Dedifferentiated amniotic fluid mesenchymal stem cell (primary cell): Measurements from ENCODE around the gene KRTAP10-3.

ENCODE experiments used
- DNase-seq: peaks from one replicate; pipeline ENCODE4 v3.0.0-alpha.2; 2016; ENCODE audit errors: extremely low spot score

KRTAP10-3 gene

GRCh38 chr21:44530221-44530902 is 28.2 kb downstream of the KRTAP10-3 start:
- no peak for DNase-seq

GRCh38 chr21:44529503-44530125 is 29.0 kb downstream of the KRTAP10-3 start:
- no peak for DNase-seq

GRCh38 chr21:44529011-44529421 is 29.6 kb downstream of the KRTAP10-3 start:
- DNase-seq, result no peak

- no peak for DNase-seq
Observed at GRCh38 chr21:44528634-44528995, 30.0 kb downstream of the KRTAP10-3 start.

- DNase-seq, result no peak
Observed at GRCh38 chr21:44527983-44528633, 30.5 kb downstream of the KRTAP10-3 start.

- no peak for DNase-seq
Observed at GRCh38 chr21:44527156-44527982, 31.2 kb downstream of the KRTAP10-3 start.

GRCh38 chr21:44526096-44526997 is 32.2 kb downstream of the KRTAP10-3 start:
- no peak for DNase-seq

- DNase-seq, result no peak
Observed at GRCh38 chr21:44525391-44526095, 33.1 kb downstream of the KRTAP10-3 start.

GRCh38 chr21:44524414-44525371 is 33.9 kb downstream of the KRTAP10-3 start:
- DNase-seq, result no peak

GRCh38 chr21:44523567-44524413 is 34.8 kb downstream of the KRTAP10-3 start:
- no peak for DNase-seq

GRCh38 chr21:44522753-44523204 is 35.8 kb downstream of the KRTAP10-3 start:
- DNase-seq, result no peak

- DNase-seq, result no peak
Observed at GRCh38 chr21:44521928-44522752, 36.5 kb downstream of the KRTAP10-3 start.

GRCh38 chr21:44521301-44521927 is 37.2 kb downstream of the KRTAP10-3 start:
- no peak for DNase-seq

GRCh38 chr21:44520326-44521300 is 38.0 kb downstream of the KRTAP10-3 start:
- DNase-seq, result no peak
